Endodermal cell (in vitro differentiated cells): ENCODE results near the gene HOXA4. TPM values are rescaled to one million over a fixed set of nuclear protein-coding genes. Genes with fewer than 3 reads are reported as not detected.

Experiments used
- DNase-seq: peaks from one replicate; pipeline ENCODE4 v3.0.0-alpha.2; 2017
- H3K27ac ChIP-seq: 2 replicates; pipeline ENCODE4 v1.5.1; 2013; ENCODE audit warnings: mild to moderate bottlenecking, low read depth, low read length, moderate library complexity
- H3K27me3 ChIP-seq: 2 replicates; pipeline ENCODE4 v1.6.1; 2013; ENCODE audit warnings: mild to moderate bottlenecking, low read length, moderate library complexity; ENCODE audit not compliant: insufficient read depth, control insufficient read depth, poor library complexity, severe bottlenecking
- H3K36me3 ChIP-seq: 2 replicates; pipeline ENCODE4 v1.7.0; 2013; ENCODE audit warnings: mild to moderate bottlenecking, low read length, moderate library complexity; ENCODE audit not compliant: control insufficient read depth, insufficient read depth
- H3K4me1 ChIP-seq: one replicate; pipeline ENCODE4 v1.7.0; 2013; ENCODE audit warnings: low read length; ENCODE audit not compliant: control insufficient read depth, insufficient read depth
- H3K4me3 ChIP-seq: 2 replicates; pipeline ENCODE4 v1.5.1; 2013; ENCODE audit warnings: mild to moderate bottlenecking, low read length, moderate library complexity
- H3K9ac ChIP-seq: 2 replicates; pipeline ENCODE4 v1.6.1; 2013; ENCODE audit warnings: mild to moderate bottlenecking, low read length, moderate library complexity; ENCODE audit not compliant: poor library complexity, severe bottlenecking; ENCODE audit errors: extremely low read depth
- H3K9me3 ChIP-seq: 2 replicates; pipeline ENCODE4 v1.6.1; 2013; ENCODE audit warnings: mild to moderate bottlenecking, low read length, moderate library complexity; ENCODE audit not compliant: control insufficient read depth
- H3K27ac Mint-ChIP-seq: 2 replicates; pipeline ENCODE4 v1.8.0; 2020; ENCODE audit warnings: mixed read lengths
- H3K27me3 Mint-ChIP-seq: 2 replicates; pipeline ENCODE4 v1.8.0; 2021; ENCODE audit warnings: mild to moderate bottlenecking, mixed read lengths; ENCODE audit not compliant: insufficient read depth
- H3K36me3 Mint-ChIP-seq: 2 replicates; pipeline ENCODE4 v1.8.0; 2020; ENCODE audit warnings: low read depth, mixed read lengths
- H3K4me1 Mint-ChIP-seq: 2 replicates; pipeline ENCODE4 v1.8.0; 2020; ENCODE audit warnings: mixed read lengths
- H3K4me3 Mint-ChIP-seq: 2 replicates; pipeline ENCODE4 v1.8.0; 2020; ENCODE audit warnings: mild to moderate bottlenecking, moderate library complexity, mixed read lengths
- H3K9me3 Mint-ChIP-seq: 2 replicates; pipeline ENCODE4 v1.8.0; 2020; ENCODE audit warnings: mild to moderate bottlenecking, mixed read lengths
- WGBS, 2 experiments: methylation state at CpG; one replicate each; pipeline versions ENCODE4 v1.1.5 to v1.1.7; 2013; ENCODE audit warnings: missing lambda C conversion rate in 2 of 2, mixed read lengths in 1 of 2; ENCODE audit not compliant: insufficient coverage in 1 of 2, insufficient read length in 1 of 2; 5-methylcytosine and 5-hydroxymethylcytosine counted together
- total RNA-seq, 2 donors: library from RNA; stranded (reverse); fragmentation: NEBNext Ultra II Directional in 1 of 2; extraction: Animal tissue kit (Norgen Biotek cat#: 25700) in 1 of 2; gene quantifications; 2 replicates in 1 of 2; 3 replicates in 1 of 2; pipeline ENCODE4 v1.2.1, GENCODE V29; 2021
- TF ChIP-seq, protein P1 (sequence below): fragments of 200-600 bp; sonication (generic); conservative IDR thresholded peaks from 2 replicates; pipeline ENCODE4 v1.5.0; 2021; ENCODE audit warnings: antibody characterized with exemption, mild to moderate bottlenecking

The HOXA4 gene
- total RNA-seq, 2 donors from 2014 or later: not detected

DNA sequence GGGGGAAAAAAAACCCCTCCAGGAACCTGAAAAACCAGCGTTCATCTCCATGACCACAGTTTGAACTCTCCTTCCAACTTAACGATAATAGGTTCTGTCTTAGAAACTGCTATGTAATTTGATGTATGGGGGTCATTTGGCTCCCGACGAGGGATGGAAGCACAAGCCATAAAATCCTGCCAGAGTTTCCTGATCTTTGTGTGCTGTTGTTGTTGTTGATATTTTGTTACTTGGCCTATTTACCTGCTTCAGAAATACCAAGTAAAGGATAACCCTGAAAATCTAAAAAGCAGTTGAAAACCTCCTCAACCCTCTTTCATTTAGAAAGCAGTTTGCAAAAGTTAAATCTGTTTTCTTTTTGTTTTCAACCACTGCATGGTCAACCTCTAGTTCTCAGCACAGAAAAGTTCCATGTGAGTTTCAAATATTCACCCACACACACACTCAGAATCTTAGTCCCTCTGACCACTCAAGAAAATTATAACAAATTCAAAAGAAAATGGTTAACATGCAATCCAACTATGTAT lies 18.7 kb downstream of the HOXA4 start:
- peaks cover 4% of the 10 kb centered on the region for H3K9me3 ChIP-seq
- Mint-ChIP-seq H3K4me3 (no peak overlapping the region), H3K27me3 (peaks cover 95% of the 10 kb centered on the region), H3K36me3 (no peaks in the 10 kb centered on the region), H3K9me3 (no peaks in the 10 kb centered on the region), H3K27ac (no peak overlapping the region), H3K4me1 (peaks cover 8% of the 10 kb centered on the region)
- 10% methylated on average over 3 of the region's 4 CpGs; no CpG with 5 or more reads in 1 of the 2 experiments for WGBS, 2 experiments
- TF ChIP-seq, protein P1, sequence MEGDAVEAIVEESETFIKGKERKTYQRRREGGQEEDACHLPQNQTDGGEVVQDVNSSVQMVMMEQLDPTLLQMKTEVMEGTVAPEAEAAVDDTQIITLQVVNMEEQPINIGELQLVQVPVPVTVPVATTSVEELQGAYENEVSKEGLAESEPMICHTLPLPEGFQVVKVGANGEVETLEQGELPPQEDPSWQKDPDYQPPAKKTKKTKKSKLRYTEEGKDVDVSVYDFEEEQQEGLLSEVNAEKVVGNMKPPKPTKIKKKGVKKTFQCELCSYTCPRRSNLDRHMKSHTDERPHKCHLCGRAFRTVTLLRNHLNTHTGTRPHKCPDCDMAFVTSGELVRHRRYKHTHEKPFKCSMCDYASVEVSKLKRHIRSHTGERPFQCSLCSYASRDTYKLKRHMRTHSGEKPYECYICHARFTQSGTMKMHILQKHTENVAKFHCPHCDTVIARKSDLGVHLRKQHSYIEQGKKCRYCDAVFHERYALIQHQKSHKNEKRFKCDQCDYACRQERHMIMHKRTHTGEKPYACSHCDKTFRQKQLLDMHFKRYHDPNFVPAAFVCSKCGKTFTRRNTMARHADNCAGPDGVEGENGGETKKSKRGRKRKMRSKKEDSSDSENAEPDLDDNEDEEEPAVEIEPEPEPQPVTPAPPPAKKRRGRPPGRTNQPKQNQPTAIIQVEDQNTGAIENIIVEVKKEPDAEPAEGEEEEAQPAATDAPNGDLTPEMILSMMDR: no peak
- H3K4me1 ChIP-seq: no peaks in the 10 kb centered on the region
- peaks cover 97% of the 10 kb centered on the region for H3K27me3 ChIP-seq
- H3K4me3 ChIP-seq: no peak overlapping the region
- no peaks in the 10 kb centered on the region for H3K36me3 ChIP-seq
- H3K9ac ChIP-seq: no peak overlapping the region
- DNase-seq: no peak
- no peak overlapping the region for H3K27ac ChIP-seq

DNA sequence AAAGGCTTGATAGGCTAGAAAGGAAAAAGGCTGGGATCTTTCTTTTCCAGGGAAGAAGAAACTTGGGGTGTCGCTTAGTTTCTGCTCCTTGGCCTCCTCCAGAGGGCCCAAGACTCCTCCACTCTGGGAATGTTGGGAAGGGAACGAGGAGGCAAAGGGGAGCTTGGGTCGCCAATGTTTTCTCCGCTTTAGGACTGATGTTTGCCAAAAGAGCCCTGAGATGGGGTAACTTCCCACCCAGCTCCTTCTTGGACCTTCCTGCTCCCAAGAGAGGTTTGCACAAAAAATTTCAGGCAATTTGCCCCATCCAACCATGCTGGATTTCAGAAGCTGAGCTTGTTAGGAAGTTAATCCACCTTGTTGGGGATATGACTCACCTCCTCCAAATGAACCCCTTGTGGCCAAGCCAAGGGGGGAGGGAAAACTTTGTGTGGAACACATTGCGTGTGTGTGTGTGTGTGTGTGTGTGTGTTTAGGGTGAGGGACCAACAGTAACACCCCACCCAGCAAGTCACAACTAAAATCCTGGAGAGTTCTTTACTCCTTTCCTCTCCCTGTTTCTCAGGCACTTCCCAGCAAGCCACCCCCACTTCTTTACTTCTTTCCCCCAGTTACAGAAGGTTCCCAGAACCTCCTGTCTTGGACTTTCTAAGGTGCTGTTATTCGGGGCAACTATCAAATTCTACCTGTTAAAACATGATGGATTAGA lies 19.4 kb downstream of the HOXA4 start:
- Mint-ChIP-seq H3K27ac (no peak overlapping the region), H3K36me3 (no peaks in the 10 kb centered on the region), H3K27me3 (peaks cover 95% of the 10 kb centered on the region), H3K4me1 (peaks cover 8% of the 10 kb centered on the region), H3K9me3 (no peaks in the 10 kb centered on the region), H3K4me3 (no peak overlapping the region)
- TF ChIP-seq, protein P1: no peak
- Histone ChIP-seq H3K36me3 (no peaks in the 10 kb centered on the region), H3K4me1 (no peaks in the 10 kb centered on the region), H3K4me3 (no peak overlapping the region), H3K27me3 (peaks cover 97% of the 10 kb centered on the region), H3K9me3 (peaks cover 4% of the 10 kb centered on the region), H3K27ac (peak overlapping the region; percentile 69), H3K9ac (no peak overlapping the region)
- WGBS, 2 experiments: 0 to 8% methylated on average over 1 to 5 of the region's 6 CpGs
- DNase-seq: no peak

DNA sequence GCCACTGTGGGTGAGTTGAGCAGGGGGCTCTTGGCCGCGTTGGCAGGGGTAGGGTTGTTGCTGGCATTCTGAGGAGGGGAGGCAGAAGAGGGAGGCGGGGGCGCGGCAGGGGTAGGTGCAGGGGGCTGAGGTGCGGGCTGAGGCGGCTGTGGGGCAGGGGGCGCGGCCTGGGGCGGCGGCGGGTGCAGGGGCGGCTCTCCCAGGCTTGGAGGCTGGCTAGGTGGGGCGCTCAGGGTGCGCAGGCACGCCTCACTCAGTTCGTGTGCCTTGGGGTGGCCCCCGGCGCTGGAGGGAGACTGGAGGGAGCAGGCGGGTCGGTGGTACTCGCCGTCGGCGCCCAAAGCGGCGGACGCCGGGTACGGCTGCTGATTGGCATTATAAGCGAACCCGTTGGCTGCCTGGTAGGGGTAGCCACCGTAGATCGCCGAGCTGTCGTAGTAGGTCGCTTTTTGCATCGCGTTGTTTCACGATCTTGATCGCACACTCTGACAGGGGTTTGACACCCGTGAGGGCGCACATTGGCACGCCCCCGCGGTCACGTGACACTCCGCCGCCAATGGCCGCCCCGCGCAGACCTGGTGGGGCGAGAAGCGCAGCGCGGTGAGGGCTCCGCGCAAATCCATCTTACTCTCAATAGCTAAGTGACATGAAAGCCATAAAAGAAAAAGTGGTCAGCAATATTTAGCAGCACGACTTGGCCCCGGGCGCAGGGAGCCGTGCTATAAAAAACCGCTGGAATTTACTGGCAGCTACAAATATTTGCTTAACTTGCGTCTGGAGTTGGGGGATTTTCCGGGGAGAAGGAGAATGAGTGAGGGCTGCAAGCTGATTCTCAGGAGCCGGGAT lies 20.1 kb downstream of the HOXA4 start:
- H3K9me3 Mint-ChIP-seq: no peaks in the 10 kb centered on the region
- H3K27ac ChIP-seq: peak overlapping the region; percentile 69
- H3K27me3 Mint-ChIP-seq: peaks cover 95% of the 10 kb centered on the region
- H3K36me3 ChIP-seq: no peaks in the 10 kb centered on the region
- no peak overlapping the region for H3K4me3 ChIP-seq
- 4% methylated on average over 13 to 66 of the region's 66 CpGs for WGBS, 2 experiments
- no peak overlapping the region for H3K27ac Mint-ChIP-seq
- H3K36me3 Mint-ChIP-seq: no peaks in the 10 kb centered on the region
- TF ChIP-seq, protein P1: no peak
- no peaks in the 10 kb centered on the region for H3K4me1 ChIP-seq
- H3K27me3 ChIP-seq: peaks cover 97% of the 10 kb centered on the region
- H3K4me3 Mint-ChIP-seq: no peak overlapping the region
- peaks cover 8% of the 10 kb centered on the region for H3K4me1 Mint-ChIP-seq
- peak; percentile 83 for DNase-seq
- H3K9ac ChIP-seq: no peak overlapping the region
- peaks cover 4% of the 10 kb centered on the region for H3K9me3 ChIP-seq
